COR-L47 (cell line): ENCODE data around the gene ZNF496.

Experiments used
- DNase-seq: peaks from one replicate; lab custom pipeline; 2025; lab: John Stamatoyannopoulos, UW

The ZNF496 gene

DNA sequence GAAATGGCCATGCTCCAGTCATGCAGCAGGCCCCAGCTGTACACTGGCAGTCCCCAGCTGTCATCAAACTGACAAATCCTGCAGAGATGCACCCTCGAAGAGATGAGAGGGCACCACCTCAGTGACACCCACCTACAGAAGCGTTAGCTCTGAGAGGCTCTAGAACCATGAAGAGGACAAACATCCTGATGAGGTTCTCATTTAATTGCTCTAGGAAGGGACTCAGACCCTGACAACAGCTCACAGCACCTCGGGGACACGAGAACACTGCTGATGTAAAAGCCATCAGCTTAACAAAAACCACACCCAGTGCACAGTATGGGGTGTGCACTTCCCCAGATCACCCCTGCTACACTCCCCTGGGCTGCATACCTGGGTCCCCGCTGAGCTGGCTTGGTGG lies 3.4 kb downstream of the ZNF496 start:
- no peak for DNase-seq

DNA sequence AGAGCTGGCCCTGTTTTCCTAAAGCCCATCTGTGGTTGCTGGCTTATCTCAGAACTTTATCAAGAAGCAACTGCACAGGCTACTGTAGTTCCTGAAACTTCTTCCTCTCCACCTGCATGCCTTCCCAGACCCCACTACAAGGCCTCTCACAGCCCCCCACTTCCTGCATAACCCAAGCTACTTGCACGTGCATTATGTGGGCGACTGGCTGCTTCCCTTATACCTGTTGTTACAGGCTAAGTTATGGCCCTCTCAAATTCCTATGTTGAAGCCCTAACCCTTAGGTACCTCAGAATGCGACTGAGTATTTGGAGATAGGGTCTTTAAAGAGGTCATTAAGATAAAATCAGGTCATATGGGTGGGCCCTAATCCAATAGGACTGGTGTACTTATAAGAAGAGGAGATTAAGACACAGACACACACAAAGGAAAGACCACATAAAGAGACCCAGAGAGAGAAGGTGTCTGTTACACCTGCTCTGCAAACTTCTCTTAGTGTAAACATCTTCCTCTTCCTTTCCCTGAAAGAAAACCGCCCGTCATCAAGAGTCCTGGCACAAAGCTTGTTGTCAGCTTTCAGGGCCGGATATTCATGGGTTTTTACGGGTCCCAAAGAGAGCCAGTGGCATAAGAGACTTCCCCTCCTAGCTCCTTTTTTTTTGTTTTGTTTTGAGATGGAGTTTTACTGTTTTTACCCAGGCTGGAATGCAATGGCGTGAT lies 5.1 kb downstream of the ZNF496 start:
- DNase-seq = no peak

DNA sequence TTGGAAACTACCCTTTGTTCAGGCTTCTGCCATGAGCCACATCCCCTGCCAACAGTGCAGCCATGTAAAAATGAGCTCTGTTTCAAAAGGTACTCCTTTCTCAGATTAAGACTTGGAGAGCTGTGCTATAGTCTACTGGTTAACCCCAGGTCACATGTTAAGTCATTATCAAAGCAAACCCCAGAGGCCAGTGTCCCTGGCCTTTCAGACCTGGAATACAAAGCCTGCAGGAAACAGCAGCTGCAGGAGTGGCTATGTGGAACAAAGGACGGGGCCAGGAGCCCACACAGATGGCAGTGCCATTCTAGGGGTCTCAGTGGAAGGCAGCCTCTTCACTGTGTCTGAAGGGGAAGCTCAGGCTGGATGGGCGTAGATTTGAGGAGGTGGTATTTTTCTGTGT lies 6.7 kb downstream of the ZNF496 start:
- DNase-seq = no peak

DNA sequence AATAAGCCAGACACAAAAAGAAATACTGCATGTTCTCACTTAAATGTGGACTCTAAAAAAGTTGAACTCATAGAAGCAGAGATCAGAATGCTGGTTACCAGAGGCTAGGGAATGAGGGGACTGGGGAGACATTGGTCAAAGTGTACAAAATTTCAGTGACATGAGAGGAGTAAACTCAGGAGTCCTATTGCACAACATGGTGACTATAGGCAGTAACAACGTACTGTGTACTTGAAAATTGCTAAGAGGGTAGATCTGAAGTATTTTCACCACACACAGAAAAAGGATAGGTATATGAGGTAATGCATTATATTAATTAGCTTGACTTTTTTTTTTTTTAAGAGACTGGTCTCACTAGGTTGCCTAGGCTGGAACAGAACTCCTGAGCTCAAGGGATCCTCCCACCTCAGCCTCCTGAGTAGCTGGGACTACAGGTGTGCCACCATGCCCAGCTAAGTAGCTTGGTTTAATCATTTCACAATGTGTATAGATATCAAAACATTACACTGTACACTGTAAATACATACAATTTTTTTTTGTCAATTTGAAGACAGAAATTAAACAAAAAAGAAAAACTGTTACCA lies 7.4 kb downstream of the ZNF496 start:
- DNase-seq = no peak

DNA sequence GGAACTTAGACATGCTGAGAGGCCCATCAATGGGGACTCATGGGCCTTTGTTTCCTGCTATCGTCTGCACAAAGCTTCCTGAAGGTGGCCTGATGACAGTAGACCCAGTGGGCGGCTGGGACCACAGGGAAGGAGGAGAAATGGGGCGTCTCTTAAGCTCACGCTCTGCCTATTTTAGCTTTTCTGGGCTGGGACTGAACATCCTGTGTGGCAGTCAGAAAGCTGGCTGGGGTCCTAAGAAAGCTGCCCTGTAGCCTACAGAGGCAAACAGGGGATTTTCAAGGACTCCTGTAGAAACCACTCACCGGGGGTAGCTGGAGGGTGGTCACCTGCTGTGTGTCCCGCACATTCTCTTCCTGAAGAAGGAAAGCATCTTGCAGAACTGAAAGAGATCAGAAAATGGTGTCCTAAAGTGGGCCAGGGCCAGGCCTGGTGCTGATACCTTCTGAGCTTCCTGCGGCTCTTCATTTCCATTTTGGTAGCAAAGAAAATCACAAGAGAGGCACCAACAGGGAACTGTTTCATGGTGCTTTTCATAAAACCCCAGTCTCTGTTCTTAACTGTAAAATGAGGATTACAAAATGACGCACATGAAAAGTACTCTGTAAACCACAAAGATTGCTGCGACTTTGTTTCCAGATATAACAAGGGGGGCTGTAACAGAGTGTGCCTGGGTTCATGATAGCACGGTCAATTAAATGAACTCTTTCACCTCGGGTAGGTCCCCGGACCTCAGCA lies 8.6 kb downstream of the ZNF496 start:
- no peak for DNase-seq

DNA sequence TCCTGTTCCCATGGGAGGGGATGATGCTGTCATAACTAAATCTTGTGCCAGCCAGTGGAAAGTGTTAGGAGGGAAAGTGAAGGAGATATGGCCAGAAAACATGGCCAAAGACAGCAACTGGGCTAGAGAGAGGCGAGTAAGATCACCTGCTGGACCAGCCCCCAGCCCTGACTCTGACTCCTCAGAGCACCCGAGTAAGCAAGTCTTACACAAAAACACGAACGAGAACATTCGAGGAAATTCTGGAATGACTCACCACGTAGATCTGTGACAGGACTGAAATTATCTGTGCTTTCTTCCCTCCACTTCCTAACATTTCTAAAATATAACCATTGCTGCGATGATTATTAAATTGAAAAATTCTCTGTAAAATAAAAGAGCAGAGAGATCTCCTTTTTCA lies 9.2 kb downstream of the ZNF496 start:
- no peak for DNase-seq

DNA sequence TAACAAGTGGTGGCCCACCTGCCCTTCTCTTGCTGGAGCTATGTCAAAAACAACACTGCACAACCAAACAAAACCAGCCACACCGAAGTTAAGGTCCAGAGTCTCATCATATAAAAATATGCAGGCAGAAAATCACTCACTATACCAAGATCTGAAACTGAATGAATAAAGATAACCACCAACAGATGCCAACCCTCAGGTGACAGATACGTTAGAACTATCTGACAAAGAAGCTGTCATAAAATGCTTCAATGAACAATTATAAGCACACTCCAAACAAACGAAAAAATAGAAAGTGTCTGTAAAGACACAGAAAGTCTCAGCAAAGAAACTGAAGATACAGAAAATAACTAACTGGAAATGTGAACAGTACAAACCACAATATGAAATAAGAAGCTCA lies 14.0 kb downstream of the ZNF496 start:
- DNase-seq = no peak

DNA sequence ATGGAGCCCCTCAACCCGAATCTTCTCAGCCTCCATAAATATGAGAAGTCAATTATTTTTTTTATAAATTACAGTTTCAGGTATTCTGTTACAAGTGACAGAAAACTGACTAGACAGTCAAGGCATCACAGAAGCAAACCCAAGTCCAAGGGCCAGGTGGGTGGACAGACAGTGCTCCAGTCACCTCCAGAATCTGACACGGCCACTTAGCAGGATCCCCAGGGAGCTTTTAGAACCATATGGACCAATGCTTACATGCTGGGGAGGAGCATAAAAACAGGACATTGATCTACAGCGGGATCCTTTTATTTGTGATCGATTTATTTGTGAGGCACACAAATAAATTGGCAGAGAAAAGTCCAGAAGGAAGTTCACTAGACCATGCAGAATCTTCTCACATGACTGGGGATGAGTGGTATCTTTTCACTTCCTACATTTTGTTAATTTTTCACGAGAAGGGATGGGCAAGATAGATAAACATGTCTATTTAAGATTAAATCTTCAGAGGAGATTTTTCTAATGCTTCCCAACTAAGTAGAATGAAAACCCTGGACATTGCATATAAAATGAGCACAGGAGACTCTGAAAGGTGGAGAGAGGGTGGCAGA lies 15.0 kb downstream of the ZNF496 start:
- no peak for DNase-seq

DNA sequence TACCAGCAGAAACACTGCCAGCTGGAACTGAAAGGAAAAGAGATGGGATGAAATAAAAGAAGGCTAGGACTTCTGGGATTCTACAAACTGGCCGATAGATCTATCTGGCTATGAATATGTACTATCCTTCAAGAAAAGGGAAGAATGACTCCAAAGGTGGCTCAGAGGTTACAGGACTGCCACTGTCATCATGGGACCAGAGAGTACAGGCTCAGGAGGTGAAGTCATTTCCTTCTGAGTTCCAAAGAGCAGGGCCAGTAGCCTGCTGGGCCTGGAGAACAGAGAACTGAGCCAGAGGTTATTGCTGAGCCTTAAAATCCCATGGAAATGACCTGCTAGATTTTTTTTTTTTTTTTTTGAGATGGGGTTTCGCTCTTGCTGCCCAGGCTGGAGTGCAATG lies 27.6 kb downstream of the ZNF496 start:
- DNase-seq = no peak

DNA sequence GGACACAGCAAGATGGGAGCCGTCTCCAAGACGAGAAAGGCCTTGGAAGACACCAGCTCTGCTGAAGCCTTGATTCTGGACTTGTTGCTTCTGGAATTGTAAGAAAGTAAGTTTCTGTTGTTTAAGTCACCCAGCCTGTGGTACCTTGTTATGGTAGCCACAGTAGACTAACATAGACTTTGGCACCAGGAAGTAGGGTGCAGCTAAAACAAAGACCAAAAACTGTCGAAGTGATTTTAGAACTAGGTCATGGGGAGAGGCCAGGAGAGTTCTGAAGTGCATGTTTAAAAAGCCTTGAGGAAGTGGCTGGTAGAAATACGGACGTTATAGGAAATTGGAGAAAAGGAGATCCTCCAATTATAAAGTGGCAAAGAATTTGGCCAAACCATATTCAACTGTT lies 28.5 kb downstream of the ZNF496 start:
- no peak for DNase-seq

DNA sequence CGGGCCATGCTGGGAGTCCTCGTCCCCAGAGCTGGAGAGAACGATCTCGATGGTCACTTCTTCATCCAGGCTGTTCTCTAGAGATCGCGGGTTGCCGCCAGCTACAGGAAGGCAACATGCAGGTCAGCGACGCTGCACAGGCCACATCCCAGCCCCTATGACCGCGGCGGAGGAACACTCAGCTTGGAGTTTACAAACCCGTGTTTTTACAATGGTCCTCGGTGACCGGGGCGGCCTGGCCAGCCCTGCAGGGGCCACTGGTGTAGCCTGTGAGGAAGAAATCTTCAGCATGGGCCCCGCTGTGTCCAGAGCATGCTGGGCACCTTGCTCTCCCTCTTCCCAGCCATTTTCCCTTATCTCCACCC lies 30.5 kb downstream of the ZNF496 start:
- no peak for DNase-seq

DNA sequence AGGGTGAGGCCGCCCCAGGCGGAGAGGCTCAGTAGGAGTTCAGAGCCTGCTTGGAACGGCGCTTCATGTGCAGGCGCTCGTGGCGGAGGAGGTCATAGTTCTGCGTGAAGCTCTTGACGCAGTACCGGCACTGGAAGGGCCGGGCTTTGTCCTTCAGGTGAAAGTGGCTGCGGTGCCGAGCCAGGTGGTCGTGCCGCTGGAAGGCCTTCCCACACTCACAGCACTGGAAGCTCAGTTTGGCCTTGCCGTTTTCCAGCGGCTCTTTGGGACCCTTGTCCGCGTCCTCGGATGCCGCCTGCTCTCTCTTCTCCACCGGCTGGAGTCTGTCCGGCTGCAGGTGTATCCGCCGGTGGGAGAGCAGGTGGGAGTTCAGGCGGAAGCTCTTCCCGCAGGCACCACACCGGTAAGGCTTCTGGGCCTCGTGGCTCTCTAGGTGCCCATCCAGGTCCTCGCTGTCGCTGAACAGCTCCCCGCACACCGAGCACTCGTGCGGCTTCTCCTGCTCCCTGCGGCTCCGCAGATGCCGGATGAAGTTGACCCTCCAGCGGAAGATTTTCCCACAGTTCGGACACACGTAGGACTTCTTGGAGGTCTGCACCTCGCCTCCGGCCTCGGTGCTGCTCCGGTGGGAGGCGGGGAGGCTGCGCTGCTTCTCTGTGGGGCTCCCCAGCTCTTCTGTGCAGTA lies 31.0 kb downstream of the ZNF496 start:
- no peak for DNase-seq

DNA sequence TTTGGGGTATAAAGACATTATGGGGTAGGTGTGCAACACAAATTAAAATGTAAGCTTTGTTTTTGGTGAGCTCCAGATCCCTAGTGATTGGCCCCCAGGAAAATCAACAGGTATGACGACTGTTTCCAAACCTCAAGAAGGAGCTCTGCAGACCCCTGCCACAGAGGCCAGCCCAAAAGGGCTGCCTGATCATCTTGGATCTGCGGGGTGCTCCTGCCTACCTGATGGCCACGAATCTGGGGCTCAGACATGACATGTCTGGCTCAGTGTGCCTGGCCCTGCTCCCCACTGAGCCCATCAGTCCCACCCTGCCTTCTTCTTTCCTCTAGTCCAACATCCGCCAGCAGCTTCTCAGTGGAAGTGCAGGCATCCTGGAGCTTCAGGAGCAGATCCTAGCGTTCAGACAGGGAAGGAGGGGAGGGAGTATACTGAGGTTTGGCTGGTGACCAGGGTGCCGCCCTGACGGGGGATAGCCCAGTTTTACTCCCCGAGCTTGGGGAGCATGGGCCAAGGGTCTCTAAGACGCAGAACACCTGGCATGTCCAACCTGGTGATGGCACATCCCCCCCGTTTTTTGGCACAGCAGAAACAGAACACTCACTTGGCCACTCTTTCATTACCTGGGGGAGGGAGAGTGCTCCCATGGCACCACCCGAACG lies 31.8 kb downstream of the ZNF496 start:
- DNase-seq = no peak

DNA sequence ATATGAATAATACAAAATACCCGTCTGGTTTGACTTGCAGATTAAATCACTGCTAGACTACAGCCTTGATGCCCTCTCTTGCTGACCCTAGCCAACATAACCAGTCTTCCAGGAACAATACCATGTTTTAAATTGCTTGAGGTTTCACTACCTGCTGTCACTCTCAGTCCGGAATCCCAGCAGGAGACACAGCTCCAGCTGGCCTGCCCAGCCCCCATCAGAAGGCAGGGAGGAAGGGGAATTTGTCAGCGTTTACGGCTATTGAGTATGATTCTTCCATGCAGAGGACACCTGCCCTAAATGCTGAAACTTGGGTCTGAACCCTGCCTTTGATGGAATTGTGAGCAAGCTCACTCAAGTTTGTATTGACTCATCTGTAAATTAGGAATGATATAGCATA lies 33.0 kb downstream of the ZNF496 start:
- DNase-seq = no peak

DNA sequence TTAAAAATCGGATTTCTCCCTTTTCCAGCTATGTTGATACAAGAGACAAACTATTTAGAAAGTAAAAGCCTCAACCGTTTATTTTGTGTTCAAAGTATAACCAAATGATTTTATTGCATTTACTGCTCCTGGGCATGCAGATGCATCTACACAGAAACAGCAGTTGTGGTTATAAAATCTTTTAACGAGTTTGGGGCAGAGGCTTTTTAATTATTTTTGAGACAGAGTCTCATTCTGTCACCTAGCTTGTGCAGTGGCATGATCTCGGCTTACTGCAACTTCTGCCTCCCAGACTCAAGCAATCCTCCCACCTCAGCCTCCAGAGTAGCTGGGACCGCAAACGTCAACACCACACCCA lies 33.6 kb downstream of the ZNF496 start:
- DNase-seq = no peak

DNA sequence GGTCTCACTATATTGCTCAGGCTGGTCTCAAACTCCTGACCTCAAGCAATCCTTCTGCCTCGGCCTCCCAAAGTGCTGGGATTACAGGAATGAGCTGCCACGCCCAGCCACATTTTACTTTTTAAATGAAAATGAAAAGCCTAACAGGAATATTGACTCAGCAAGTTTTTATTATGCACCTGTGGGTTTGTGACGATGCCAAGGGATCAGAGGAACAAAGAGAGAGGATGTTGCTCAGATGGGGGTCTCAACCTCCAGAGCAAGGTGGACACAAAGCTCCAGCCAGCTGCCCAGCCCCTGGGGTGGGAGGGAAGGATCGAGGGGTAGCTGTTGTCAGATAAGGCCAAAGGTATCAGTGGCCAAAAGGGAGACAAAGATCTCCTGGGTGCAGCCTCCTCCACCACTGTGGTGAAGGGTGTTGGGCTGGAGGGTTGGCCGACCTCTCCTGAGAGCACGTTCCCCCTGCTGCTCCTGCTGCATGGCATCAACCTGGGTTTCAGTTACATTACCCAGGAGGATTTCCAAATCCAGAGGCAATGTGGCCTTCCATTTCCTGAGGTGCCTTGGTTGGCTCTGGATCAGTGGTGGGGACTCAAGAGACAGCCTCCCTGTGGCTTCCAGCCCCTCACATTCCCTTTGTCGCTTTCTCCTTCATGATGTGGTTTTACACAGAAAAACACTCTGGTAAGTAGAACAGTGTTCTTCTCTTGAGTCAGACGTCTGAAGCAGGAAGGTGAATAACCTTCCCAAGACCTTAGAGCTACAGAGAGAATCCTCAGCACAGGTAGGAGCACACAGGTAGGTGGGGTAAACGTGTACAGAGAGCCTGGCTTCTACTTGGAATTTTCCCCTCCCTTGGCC lies 34.2 kb downstream of the ZNF496 start:
- DNase-seq = no peak

DNA sequence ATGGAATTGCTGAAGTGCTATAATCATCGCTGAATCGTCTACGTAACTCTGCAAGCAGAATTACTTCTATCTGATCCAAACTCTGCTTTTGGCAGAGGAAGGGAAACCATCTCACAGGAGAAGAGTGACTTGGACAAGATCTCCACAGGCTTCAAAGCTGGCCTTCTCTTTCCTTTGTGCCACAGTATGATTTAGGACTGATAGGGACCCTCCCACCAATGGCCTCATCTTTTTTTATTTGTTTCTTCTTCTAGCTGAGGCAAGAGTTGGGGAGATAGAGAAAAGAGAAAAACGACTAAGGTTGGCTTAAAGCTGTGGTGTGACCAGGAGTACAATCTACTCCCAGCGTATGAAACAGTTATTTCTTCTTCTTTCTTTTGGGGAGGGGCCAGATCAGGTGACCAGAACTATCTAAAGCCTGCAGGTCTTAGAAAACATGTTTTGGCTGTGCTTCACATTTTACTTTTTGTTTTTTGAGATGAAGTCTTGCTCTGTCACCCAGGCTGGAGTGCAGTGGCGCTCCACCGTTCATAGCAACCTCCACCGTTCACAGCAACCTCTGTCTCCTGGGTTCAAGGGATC lies 35.0 kb downstream of the ZNF496 start:
- no peak for DNase-seq

DNA sequence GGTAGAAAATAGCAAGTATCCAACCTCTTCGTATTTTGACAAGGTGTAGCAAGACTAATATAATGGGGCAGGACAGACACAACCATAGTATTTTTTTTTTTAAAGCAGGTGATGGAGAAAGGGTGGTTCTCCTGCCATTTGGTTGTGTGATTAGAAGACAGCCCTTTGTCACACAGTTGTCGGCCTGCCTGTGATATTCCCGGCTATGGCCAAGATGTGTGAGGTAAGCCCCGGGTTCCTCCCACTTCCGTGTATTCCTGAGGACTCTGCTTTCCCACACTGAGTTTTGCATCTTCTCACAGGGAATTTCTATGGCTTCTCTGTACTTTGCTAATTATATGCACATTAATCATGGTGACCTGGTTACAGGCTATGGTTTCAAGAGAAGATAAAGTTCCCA lies 35.9 kb downstream of the ZNF496 start:
- DNase-seq = no peak

DNA sequence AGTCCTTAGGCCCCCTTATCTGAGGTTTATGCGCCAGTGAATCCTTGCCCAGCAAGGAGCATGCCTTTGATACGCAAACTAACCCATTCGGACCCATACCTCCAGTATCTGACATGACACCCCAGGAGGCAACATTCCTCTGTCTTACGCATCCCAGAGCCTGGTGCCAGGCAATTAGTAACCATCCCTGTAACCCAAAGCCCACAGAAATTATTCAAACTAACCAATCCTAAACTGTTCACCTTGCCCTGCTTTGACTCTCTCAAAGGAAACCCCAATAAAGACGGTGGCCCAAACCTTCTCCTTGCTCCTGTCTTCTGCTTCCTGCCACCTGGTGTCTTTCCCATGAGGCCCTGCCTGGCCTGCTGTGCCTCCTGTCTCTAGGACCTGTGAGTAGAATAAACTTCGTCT lies 36.4 kb downstream of the ZNF496 start:
- no peak for DNase-seq

DNA sequence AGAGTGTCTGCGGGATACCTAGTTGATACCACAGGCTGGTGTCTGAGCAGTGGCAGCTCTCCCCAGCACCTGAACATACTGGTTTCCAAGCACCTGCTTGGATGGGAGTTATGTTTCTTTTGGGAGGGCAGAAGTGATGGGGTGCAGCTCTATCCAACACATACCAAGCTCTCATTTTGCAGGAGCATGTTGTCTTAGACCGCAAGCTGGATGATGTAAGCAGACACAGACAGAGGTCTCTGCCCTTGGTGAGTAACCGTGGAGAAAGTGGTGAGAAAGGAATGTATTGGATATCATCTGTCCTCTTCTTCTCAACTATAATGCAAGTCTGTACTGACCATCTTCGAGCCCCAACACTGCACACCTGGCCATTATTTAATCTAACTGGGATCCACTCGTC lies 37.4 kb downstream of the ZNF496 start:
- DNase-seq = no peak

DNA sequence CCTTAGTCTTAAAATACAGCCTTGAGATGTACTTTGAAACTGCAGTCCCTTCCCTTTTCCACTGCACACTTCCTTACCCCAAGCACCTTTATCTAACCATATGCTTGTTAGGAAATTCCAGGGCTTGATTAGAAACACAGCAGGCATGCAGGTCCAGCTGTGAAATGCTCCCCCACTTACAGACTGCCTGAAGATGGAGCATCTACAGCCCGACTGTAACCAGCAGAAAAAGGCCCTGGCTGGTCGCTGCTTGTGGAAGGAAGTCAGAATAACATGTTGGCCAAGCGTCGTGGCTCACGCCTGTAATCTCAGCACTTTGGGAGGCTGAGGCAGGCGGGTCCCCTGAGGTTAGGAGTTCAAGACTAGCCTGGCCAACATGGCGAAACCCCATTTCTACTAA lies 38.6 kb downstream of the ZNF496 start:
- no peak for DNase-seq
